Measurements from ENCODE around the gene TGFBRAP1. TPM values are rescaled to one million over a fixed set of nuclear protein-coding genes. Genes with fewer than 3 reads are reported as not detected.

TGFBRAP1 gene
- total RNA-seq, 4 donors from 2014 or later, result 17.7 to 29.0 (median 26.2) TPM

DNA sequence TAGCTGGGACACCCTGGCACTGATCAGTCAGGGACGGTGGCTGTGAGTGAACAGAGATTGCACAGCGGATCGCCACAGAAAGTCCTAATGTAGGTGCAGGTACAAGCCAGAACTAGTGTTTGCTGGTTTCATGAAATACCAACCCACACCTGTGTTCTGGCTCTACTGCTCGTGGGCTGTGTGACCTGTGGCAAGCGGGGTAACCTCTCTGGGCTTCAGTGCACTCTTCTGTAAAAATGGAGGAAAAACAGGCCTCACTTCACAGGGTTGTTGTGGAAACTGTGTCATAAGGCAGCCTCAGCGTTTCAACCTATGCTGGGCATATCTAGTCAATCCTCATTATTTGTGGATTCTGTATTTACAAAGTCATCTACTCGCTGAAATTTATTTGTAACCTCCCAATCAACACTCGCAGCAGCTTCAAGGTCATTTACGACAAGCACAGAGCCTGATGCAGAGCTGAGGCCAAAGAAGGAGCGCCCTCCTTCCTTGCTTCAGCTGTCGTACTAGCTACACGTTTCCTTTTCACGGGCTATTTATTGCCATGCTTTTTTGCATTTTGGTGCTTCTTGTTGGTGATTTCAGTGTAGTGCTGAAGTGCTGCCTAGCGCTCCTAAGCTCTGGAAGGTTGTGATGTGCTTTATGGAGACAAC lies 58.0 kb downstream of the TGFBRAP1 start:
- peaks cover 0 to 94% (median 0%) of the 10 kb centered on the region in 3 donors for H3K36me3 ChIP-seq
- no peaks in the 10 kb centered on the region for H3K9me3 ChIP-seq
- no peaks in the 10 kb centered on the region for H3K27me3 ChIP-seq
- no peaks in the 10 kb centered on the region for H3K4me1 ChIP-seq
- TF ChIP-seq, protein P1, sequence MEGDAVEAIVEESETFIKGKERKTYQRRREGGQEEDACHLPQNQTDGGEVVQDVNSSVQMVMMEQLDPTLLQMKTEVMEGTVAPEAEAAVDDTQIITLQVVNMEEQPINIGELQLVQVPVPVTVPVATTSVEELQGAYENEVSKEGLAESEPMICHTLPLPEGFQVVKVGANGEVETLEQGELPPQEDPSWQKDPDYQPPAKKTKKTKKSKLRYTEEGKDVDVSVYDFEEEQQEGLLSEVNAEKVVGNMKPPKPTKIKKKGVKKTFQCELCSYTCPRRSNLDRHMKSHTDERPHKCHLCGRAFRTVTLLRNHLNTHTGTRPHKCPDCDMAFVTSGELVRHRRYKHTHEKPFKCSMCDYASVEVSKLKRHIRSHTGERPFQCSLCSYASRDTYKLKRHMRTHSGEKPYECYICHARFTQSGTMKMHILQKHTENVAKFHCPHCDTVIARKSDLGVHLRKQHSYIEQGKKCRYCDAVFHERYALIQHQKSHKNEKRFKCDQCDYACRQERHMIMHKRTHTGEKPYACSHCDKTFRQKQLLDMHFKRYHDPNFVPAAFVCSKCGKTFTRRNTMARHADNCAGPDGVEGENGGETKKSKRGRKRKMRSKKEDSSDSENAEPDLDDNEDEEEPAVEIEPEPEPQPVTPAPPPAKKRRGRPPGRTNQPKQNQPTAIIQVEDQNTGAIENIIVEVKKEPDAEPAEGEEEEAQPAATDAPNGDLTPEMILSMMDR (IDR thresholded peaks at IDR 0.05), result no peak
- no peak for TF ChIP-seq POLR2A (IDR thresholded peaks at IDR 0.05)
- DNase-seq, result no peak
- H3K4me3 ChIP-seq, result no peak overlapping the region
- H3K27ac ChIP-seq, result no peak overlapping the region

DNA sequence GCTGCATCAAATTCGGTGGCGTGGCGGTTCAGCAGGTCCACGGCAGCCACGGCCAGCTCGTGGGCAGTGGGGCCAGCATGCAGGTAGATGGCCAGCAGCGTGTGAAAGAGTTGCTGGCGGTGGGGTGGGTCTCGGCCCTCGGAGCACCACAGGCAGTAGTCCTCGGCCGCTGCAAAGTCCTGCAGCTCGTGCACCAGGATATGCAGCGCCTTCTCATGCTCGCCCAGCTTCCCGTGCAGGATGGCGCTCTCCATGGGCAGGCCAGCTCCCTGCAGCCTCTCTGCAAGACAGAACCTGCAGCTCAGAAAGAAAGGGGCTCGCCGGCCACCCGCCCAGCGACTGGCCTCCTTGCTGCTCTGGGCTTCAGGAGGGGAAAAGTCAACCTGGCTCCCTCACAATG lies 60.1 kb downstream of the TGFBRAP1 start:
- TF ChIP-seq POLR2A (IDR thresholded peaks at IDR 0.05), result no peak
- H3K27ac ChIP-seq, result no peak overlapping the region
- no peaks in the 10 kb centered on the region for H3K27me3 ChIP-seq
- no peaks in the 10 kb centered on the region for H3K9me3 ChIP-seq
- no peaks in the 10 kb centered on the region for H3K4me1 ChIP-seq
- no peak for DNase-seq
- H3K36me3 ChIP-seq, result peaks cover 0 to 80% (median 0%) of the 10 kb centered on the region in 3 donors
- H3K4me3 ChIP-seq, result no peak overlapping the region

DNA sequence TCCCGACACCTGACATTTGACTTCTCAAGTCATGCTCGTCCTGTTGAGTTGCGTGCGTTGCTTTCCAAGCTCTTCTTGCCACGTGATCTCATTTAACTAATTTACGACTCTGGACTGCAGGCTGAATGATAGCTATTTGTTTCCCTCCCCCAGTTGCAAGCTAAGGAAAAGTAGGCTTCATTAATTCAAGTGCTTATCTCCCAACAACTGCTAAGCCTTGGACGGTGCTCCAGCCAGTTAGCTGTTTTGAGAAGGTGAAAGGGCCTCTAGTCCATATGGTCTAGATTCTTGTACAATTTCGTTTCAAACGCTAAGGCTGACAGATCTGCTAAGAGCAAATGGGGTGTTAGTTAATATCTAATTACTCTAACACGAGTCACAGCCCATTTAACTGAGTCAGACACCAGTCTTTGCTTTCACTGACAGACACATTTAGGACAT lies 66.9 kb downstream of the TGFBRAP1 start:
- no peak for DNase-seq
- Histone ChIP-seq H3K4me1 (no peaks in the 10 kb centered on the region), H3K36me3 (peaks cover 0 to 27% (median 0%) of the 10 kb centered on the region in 3 donors), H3K27ac (no peak overlapping the region), H3K9me3 (no peaks in the 10 kb centered on the region), H3K27me3 (no peaks in the 10 kb centered on the region), H3K4me3 (no peak overlapping the region)
- no peak for TF ChIP-seq POLR2A (IDR thresholded peaks at IDR 0.05)
- TF ChIP-seq, protein P1 (IDR thresholded peaks at IDR 0.05), result no peak

DNA sequence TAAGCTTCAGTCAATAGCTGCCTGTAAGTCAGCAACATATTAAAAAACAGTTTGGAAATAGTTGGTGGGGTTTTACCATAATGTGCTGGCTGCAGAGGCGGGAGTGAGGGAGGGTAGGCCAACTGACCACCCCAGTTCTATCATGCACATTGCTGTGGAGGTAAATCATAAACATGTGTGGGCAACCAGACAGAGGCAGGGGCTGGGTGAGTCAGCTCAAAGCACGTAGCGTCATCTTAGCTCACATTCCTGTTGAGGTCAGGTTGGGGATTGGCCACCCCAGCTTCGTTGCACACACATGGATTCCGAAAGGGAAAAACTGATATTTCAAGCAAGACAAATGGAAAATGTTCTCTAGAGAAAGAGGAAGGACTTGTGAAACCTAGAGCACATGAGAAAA lies 68.5 kb downstream of the TGFBRAP1 start:
- H3K9me3 ChIP-seq, result no peaks in the 10 kb centered on the region

DNA sequence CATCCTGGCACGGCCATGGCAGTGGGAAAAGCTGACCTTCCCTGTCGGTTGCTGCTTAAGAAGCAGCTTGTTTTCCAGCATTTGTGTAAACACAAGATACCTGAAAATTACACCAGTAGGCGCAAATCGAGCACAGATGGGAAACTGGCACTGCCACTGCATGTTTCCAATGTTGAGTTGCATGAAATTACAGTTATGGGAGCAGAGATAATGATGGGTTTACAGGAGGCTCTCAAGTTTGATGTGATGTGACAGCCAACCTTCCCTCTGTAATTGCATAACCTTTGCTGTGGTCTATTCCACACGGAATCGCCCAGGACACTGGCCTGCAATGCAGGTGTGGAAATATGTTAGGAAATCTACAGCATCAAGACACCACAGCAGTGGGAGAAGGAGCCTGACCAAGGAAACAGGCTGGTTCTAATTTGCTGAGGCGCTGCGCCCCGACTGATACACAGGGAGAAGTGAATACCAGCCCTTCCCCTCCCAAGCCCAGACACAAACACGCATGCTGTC lies 70.6 kb downstream of the TGFBRAP1 start:
- H3K36me3 ChIP-seq, result peaks cover 0 to 7% (median 0%) of the 10 kb centered on the region in 3 donors
- no peaks in the 10 kb centered on the region for H3K4me1 ChIP-seq
- H3K9me3 ChIP-seq, result no peaks in the 10 kb centered on the region
- no peaks in the 10 kb centered on the region for H3K27me3 ChIP-seq
- no peak for DNase-seq
- TF ChIP-seq POLR2A (IDR thresholded peaks at IDR 0.05), result no peak
- TF ChIP-seq, protein P1 (IDR thresholded peaks at IDR 0.05), result no peak
- H3K4me3 ChIP-seq, result no peak overlapping the region
- H3K27ac ChIP-seq, result no peak overlapping the region

More for the DNA sequence above, 68.5 kb downstream of the TGFBRAP1 start:
- DNase-seq, result no peak
- Histone ChIP-seq H3K36me3 (peaks cover 0 to 10% (median 0%) of the 10 kb centered on the region in 3 donors), H3K4me3 (no peak overlapping the region), H3K27ac (no peak overlapping the region), H3K27me3 (no peaks in the 10 kb centered on the region), H3K4me1 (no peaks in the 10 kb centered on the region)
- TF ChIP-seq, protein P1 (IDR thresholded peaks at IDR 0.05), result no peak
- TF ChIP-seq POLR2A (IDR thresholded peaks at IDR 0.05), result no peak

DNA sequence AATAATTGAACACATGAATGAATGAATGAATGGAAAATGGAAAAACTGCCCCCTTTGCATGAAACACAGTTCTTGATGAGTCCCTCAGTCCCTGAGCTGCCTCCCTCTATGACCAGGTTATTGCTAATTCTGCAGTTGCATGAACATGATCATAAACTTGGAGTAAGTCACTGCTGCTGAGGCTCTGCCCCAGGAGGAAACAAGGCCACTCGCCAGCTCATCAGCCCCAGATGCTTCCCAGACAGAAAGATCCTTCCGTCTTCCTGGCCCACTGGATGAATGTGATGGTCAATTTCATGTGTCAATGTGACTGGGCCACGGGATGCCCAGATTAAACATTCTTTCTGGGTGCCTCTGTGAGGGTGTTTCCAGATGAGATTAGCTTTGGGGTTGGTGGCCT lies 71.6 kb downstream of the TGFBRAP1 start:
- TF ChIP-seq, protein P1 (IDR thresholded peaks at IDR 0.05), result no peak
- TF ChIP-seq POLR2A (IDR thresholded peaks at IDR 0.05), result no peak
- no peak overlapping the region for H3K4me3 ChIP-seq
- H3K36me3 ChIP-seq, result no peaks in the 10 kb centered on the region
- H3K27me3 ChIP-seq, result no peaks in the 10 kb centered on the region
- DNase-seq, result no peak
- no peak overlapping the region for H3K27ac ChIP-seq
- no peaks in the 10 kb centered on the region for H3K9me3 ChIP-seq
- H3K4me1 ChIP-seq, result no peaks in the 10 kb centered on the region

Data from Peyer's patch (tissue), 4 donors.